Activated T-helper 1 cell treated with anti-CD3 and anti-CD28 coated beads, Interleukin-12 subunit alpha, Interleukin-12 subunit beta, Interleukin-2, Interleukin-4 antibody, amounts not matched to agents 30 ng/mL and 10 ng/mL and 1 ng/mL, durations not matched to agents 14 hours and 24 hours and 36 hours (primary cell): ENCODE data around the gene MED12L. TPM values are rescaled to one million over a fixed set of nuclear protein-coding genes. Genes with fewer than 3 reads are reported as not detected.
A peak's percentile ranks its signal among the peaks of the same experiment; 100 is the strongest.
"Not testable (repeated sequence)": the region's sequence is repeated elsewhere in the genome, so short reads cannot be mapped to it uniquely, and the experiment has no call there.

ENCODE experiments used
- DNase-seq: peaks from one replicate; pipeline ENCODE4 v3.0.0; 2021; ENCODE audit warnings: low spot score
- H3K27ac Mint-ChIP-seq: one replicate; pipeline ENCODE4 v1.8.0; 2021; ENCODE audit warnings: mild to moderate bottlenecking, mixed read lengths
- H3K27me3 Mint-ChIP-seq: one replicate; pipeline ENCODE4 v1.8.0; 2022; ENCODE audit warnings: mild to moderate bottlenecking, moderate library complexity, mixed read lengths; ENCODE audit not compliant: insufficient read depth
- H3K36me3 Mint-ChIP-seq: one replicate; pipeline ENCODE4 v1.8.0; 2021; ENCODE audit warnings: low read depth, mixed read lengths
- H3K4me1 Mint-ChIP-seq: one replicate; pipeline ENCODE4 v1.8.0; 2021; ENCODE audit warnings: low read depth, mixed read lengths
- H3K4me3 Mint-ChIP-seq: one replicate; pipeline ENCODE4 v1.8.0; 2021; ENCODE audit warnings: mild to moderate bottlenecking, moderate library complexity, mixed read lengths
- H3K9me3 Mint-ChIP-seq: one replicate; pipeline ENCODE4 v1.8.0; 2021; ENCODE audit warnings: mixed read lengths
- intact Hi-C: fragments of 100-400 bp; cut with micrococcal nuclease; formaldehyde crosslinking; loops from one replicate; pipeline ENCODE4 v1.15.1; 2024
- total RNA-seq: library from RNA; stranded (reverse); gene quantifications from 2 replicates; pipeline ENCODE4 v1.2.3, GENCODE V29; 2022

Gene MED12L
- total RNA-seq, 1 donor from 2014 or later: 5.1 TPM

DNA sequence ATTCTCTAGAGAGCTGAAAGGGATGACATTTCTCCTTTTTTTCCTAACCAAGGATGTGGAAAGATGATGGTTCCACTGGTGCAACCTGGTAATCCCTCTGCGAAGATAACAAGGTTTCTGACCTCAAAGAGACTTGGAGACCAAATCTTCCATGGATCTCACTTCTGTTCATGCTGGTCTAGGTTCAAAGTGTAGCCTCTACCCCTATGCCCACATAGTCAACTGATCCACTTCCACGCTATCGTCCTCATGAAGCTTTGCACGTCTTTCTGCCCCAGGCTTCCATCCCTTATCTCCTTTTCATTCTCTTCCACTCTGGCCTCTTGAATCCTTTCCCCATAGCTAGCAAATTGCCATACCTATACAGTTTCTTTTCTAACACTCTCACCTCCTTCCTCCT lies 8.8 kb upstream of the MED12L start:
- Mint-ChIP-seq H3K27me3 (peaks cover 30% of the 10 kb centered on the region), H3K4me3 (no peak overlapping the region), H3K4me1 (no peaks in the 10 kb centered on the region), H3K36me3 (no peaks in the 10 kb centered on the region), H3K9me3 (no peaks in the 10 kb centered on the region), H3K27ac (no peak overlapping the region)
- DNase-seq: no peak
- intact Hi-C loops: no loop called here

DNA sequence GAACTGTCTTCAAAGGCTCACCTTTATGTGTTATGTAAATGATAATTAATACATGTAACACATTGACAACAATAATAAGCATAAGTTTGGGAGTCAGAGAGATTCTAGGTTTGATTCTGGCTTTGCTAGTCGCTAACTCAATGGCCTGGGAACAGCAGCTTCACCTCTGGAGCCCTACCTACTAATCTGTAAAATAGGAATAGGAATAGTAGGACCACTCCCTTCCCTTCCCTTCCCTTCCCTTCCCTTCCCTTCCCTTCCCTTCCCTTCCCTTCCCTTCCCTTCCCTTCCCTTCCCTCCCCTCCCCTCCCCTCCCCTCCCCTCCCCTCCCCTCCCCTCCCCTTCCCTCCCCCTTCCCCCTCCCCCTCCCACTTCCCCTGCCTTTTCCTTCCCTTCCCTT lies 4.4 kb upstream of the MED12L start:
- H3K36me3 Mint-ChIP-seq, H3K4me1 Mint-ChIP-seq, H3K27ac Mint-ChIP-seq, H3K9me3 Mint-ChIP-seq, intact Hi-C loops, H3K4me3 Mint-ChIP-seq, DNase-seq: not testable (repeated sequence)
- H3K27me3 Mint-ChIP-seq: peaks cover 49% of the 10 kb centered on the region

DNA sequence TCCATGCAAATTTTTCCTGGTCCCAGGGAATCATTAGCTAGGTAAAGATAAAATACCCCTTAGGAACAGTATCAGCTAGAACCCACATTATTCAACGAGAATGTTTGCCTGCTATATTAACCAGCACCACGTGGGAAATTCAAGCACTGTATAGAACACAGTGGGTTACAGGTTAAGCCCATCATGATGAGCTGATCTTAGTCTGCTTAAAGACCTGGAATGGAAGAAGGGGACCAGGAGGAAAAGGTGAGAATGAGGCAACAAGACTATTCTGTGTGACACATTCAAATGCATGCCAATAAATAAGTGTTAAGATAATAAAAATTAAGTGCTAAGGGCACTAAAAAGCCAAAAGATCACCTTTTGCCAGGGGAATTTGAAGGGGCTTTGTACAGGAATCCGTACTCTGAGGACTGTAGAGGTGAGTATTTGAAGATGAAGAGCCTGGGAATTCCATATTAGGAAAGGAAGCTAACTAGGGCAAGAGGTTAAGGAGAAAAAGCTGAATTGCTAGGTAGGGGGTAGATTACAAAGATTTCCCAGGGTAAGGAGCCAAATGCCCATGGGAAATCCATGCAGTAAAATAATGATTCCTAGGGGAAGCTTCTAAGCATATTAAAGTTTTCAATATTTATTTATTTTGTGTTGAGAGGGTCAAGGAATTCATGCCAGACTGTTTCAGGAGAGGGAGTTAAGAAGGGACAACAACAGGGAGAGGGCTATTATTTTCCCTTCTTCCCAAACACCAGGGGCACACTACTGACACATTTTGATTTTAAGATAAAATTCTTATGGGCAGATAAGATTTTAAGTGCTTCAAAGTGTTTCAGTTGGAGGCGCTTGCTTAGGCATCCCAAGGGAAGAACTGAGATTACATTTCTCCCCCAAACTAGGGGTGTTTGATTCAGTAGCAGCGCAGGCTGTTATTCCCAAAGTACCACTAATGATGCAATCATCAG lies 2.3 kb upstream of the MED12L start:
- intact Hi-C loops: no loop called here
- DNase-seq: no peak
- H3K4me3 Mint-ChIP-seq: peak overlapping the region; percentile 80
- H3K4me1 Mint-ChIP-seq: peaks cover 4% of the 10 kb centered on the region
- H3K36me3 Mint-ChIP-seq: no peaks in the 10 kb centered on the region
- H3K27me3 Mint-ChIP-seq: peaks cover 64% of the 10 kb centered on the region
- no peaks in the 10 kb centered on the region for H3K9me3 Mint-ChIP-seq
- no peak overlapping the region for H3K27ac Mint-ChIP-seq

DNA sequence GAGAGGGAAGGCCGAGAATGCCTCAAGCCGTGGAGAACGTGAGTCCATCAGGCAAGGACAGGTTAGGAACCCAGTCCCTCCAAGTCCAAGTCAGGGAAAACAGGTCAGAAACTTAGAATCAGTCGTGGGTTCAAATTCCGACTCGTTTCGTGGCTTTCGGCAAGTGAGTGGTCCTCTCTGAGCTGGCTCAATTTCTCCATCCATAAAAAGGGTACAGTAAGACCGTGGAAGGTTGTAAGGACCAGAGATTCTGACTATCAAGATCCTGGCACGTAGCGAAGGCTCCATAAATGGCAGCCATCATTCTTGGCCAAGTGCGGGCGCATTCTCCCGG lies 604 bp upstream of the MED12L start:
- Mint-ChIP-seq H3K36me3 (no peaks in the 10 kb centered on the region), H3K27me3 (peaks cover 57% of the 10 kb centered on the region), H3K9me3 (no peaks in the 10 kb centered on the region), H3K27ac (no peak overlapping the region), H3K4me1 (peaks cover 4% of the 10 kb centered on the region), H3K4me3 (peak overlapping the region; percentile 80)
- intact Hi-C loops: loop anchor here (1.0 to 5.0 kb wide), 5 partner anchors 50 to 1113 kb away; partner anchors contain the start of genes GPR171, PFN2 and SELENOT
- no peak for DNase-seq

DNA sequence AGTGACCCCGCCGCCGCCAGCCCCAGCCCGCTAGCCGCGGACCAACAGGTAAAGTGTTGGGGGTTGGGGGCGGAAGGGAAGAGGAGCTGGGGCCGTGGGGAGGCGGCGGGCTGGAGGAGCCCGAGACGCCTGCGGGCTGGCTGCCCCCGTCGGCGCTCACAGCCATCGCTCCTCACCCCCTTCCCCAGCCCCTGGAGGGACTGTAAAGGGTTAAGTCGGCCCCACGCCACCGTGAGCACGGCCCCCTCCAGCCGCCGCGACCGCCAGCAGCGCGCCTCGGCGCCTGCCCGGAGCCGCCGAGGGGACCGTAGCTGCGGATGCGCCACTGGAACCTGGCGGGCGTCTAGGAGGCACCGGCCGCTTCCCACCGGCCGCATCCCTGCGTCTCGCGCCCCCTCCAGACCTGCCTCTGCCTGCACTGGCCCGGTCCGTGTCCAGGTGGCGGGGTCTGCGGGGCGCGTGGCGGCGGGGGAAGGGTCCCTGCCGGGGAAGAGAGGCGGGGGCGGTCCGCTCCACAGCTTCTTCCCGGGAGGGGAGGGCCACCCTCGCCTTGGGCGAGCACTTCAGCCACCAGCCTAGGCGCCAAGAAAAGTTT lies 522 bp downstream of the MED12L start:
- Mint-ChIP-seq H3K4me3 (peak overlapping the region; percentile 85), H3K9me3 (no peaks in the 10 kb centered on the region), H3K36me3 (no peaks in the 10 kb centered on the region), H3K4me1 (peaks cover 4% of the 10 kb centered on the region), H3K27ac (no peak overlapping the region), H3K27me3 (peaks cover 51% of the 10 kb centered on the region)
- intact Hi-C loops: loop anchor here (1.0 to 5.0 kb wide), 12 partner anchors 49 to 1114 kb away; partner anchors contain the start of genes EIF2A, GPR171, PFN2 and SELENOT
- DNase-seq: peak; percentile 14

DNA sequence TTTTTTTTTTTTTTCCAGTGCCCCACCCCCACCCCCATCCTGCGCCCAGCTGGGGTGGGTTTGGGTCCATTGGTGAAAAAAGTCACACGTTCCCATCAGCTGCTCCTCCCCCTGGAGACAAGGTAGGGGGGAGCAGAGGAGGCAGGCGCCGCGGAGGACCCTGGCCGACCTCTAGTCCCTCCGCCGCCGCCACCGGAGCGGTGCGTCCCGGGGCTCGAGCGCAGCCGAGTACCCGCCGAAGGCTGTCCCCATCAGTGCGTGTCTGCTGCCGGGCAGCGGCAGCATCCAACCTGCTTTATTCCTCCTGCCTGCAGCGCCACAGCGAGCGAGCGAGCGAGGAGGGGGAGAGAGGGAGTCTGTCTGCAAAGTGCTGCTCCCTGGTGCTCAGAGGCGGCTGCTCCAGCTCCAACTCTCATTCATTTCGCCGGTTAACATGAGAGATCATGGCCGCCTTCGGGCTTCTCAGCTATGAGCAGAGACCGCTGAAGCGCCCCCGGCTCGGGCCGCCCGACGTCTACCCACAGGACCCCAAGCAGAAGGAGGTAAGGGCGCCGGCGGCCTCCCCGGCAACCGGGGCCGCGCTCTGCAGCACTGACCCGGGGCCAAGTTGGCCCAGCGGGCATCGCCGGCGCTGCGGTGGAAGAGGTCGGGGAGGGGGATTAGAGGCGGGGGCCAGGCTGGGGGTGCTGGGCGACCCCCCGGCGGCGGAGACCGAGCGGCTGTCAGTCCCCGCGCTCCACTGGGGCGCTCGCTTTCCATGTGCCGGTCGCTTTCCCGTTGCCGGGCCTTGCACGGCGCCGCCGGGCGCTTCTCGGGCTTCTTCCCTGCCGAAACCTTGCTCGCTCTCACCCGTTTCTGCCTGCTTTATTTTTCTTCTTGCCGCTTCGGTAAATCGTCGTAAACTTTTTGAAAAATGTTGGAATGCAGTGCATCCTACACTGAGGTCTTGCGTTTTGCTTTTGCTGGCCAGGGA lies 1.3 kb downstream of the MED12L start:
- peak overlapping the region; percentile 27 for H3K27ac Mint-ChIP-seq

DNA sequence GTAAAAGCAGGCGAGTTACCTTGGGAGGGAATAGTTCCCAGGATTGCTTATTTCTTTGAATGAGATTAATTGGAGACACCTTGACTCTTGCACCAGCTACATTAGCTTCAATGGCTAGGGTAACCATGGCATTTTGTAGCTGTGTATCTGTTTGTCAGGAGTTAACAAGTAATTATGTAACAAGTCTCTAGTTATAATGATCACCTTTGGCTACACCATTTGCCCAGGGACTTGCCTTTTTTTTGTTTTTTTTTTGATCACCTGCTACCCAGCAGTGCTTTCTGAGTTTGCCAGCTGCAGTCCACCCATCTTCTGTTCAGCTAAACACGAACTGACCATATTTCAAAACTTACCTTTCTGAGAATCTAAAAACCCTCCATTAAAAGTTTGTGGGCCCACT lies 2.2 kb downstream of the MED12L start:
- H3K36me3 Mint-ChIP-seq: no peaks in the 10 kb centered on the region
- H3K9me3 Mint-ChIP-seq: no peaks in the 10 kb centered on the region
- intact Hi-C loops: loop anchor here (5.0 kb wide), 4 partner anchors 115 to 1115 kb away; partner anchors contain the start of genes GPR171, PFN2 and SELENOT
- no peak for DNase-seq
- H3K4me3 Mint-ChIP-seq: peak overlapping the region; percentile 84
- peaks cover 8% of the 10 kb centered on the region for H3K4me1 Mint-ChIP-seq
- no peak overlapping the region for H3K27ac Mint-ChIP-seq
- H3K27me3 Mint-ChIP-seq: peaks cover 49% of the 10 kb centered on the region

More for the DNA sequence above, 1.3 kb downstream of the MED12L start:
- Mint-ChIP-seq H3K4me3 (peak overlapping the region; percentile 85), H3K9me3 (no peaks in the 10 kb centered on the region), H3K27me3 (peaks cover 48% of the 10 kb centered on the region), H3K36me3 (no peaks in the 10 kb centered on the region), H3K4me1 (peaks cover 4% of the 10 kb centered on the region)
- DNase-seq: peak; percentile 58
- intact Hi-C loops: loop anchor here (1.0 to 5.0 kb wide), 11 partner anchors 60 to 1114 kb away; partner anchors contain the start of genes EIF2A, GPR171, PFN2 and SELENOT

DNA sequence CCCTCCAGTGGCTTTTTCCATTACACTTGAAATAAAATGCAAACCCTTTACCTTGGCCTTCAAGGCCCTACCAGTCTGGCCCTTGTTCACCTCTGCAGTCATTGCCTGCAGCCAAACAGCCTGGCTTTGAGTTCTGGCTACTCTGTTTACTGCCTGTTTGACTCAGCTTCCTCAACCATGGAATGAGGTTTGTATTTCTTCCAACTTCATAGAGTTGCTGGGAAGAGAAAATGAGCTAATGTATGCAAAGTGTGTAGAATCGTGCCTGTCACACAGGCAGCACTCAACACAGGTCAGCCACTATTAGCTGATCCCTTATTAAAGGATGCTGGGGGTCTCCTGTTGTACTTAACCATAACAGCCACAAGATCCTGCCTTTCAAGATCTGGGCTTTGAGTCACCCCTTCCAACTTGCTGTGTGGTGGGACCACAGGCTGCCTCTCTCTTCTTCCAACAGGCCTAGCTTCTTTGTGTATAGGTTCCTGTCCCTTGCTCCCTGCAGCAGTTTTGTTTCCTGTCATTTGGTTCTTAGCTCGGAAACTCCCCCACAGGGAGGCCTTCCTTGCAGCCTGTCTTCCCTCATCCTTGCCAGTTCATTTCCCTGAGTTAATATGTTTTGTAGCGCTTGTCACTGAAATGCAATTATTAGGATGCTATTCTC lies 6.4 kb downstream of the MED12L start:
- Mint-ChIP-seq H3K36me3 (no peaks in the 10 kb centered on the region), H3K4me1 (peaks cover 8% of the 10 kb centered on the region), H3K9me3 (no peaks in the 10 kb centered on the region), H3K4me3 (no peak overlapping the region), H3K27me3 (peaks cover 36% of the 10 kb centered on the region), H3K27ac (no peak overlapping the region)
- intact Hi-C loops: no loop called here
- no peak for DNase-seq

DNA sequence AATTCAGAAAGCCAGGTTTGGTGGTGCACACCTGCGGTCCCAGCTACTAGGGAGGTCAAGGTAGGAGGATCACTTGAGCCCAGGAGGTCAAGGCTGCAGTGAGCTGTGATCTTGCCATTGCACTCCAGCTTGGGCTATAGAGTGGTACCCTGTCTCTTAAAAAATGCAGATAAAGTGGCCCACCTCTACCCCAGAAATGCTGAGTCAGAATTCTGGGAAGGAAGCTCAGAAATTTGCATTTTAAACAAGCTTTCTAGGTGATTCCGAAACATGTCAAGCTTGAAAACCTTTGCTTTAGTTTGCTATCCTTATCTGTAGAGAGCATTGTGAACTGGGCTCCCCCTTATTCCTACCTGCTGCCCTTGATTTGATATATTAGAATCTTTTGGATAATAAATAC lies 7.7 kb downstream of the MED12L start:
- no peaks in the 10 kb centered on the region for H3K9me3 Mint-ChIP-seq
- DNase-seq: no peak
- H3K27me3 Mint-ChIP-seq: peaks cover 26% of the 10 kb centered on the region
- peaks cover 5% of the 10 kb centered on the region for H3K4me1 Mint-ChIP-seq
- intact Hi-C loops: no loop called here
- H3K36me3 Mint-ChIP-seq: no peaks in the 10 kb centered on the region
- H3K27ac Mint-ChIP-seq: no peak overlapping the region
- H3K4me3 Mint-ChIP-seq: no peak overlapping the region

DNA sequence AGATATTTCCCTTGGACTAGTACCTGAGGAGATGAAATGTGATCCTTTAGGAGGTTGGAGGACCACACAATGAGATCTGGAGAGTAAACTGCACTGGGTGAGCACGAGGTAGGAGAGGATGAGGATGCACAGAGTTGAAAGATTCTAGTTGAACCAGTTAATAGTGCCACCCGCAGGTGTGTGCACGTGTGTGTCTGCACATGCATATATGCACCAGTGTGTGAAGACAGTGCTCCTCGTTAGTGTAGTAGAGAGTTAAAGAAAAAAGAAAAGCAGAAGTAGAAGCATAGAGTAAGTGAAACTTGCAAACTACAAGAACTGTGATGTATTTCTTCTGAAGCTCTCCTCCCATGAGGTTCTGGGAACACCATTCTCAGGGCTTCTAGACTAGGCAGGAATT lies 8.4 kb downstream of the MED12L start:
- H3K36me3 Mint-ChIP-seq: no peaks in the 10 kb centered on the region
- H3K9me3 Mint-ChIP-seq: no peaks in the 10 kb centered on the region
- H3K4me3 Mint-ChIP-seq: no peak overlapping the region
- intact Hi-C loops: no loop called here
- DNase-seq: no peak
- no peak overlapping the region for H3K27ac Mint-ChIP-seq
- H3K27me3 Mint-ChIP-seq: peaks cover 24% of the 10 kb centered on the region
- peaks cover 5% of the 10 kb centered on the region for H3K4me1 Mint-ChIP-seq

DNA sequence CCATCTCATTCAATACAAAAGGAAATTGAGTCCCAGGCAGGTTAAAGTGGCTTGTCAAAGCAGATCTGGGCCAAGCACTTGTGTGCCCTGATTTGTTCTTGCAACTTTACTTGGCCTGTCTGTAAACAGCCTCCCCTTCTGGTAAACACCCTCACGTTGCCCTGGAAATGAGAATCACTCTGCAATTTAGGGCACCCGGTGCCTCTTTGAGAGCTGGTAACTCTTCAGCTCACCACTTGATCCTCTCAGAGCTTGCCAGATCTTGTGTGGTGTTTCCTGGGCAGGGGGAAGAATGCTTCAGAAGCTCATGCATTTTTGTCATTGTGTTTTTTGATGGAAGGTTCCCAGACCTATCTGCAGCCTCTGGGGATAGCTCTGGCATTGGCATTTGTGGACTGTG lies 11.3 kb downstream of the MED12L start:
- peaks cover 36% of the 10 kb centered on the region for H3K27me3 Mint-ChIP-seq
- DNase-seq: no peak
- H3K4me3 Mint-ChIP-seq: no peak overlapping the region
- H3K4me1 Mint-ChIP-seq: peaks cover 5% of the 10 kb centered on the region
- intact Hi-C loops: no loop called here
- no peaks in the 10 kb centered on the region for H3K9me3 Mint-ChIP-seq
- no peaks in the 10 kb centered on the region for H3K36me3 Mint-ChIP-seq
- H3K27ac Mint-ChIP-seq: no peak overlapping the region

DNA sequence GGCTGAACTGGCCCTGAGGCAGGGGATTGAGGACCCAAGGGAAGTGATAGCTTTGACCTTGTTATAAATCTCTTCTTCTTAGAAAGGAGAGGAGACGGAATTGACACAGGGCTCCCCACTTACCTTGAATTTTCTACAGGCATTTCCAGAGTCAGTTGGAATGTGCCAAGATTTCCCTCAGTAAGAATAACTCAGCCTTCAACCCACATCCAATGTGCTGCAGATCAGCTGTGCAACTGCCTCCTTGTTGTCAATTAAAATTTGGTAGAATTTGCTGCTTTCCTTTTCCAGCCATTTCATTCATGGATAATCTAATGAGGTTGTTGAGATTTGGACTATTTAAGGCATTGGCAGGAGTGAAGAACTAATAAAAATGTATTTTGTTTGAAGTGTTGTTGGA lies 14.6 kb downstream of the MED12L start:
- no peaks in the 10 kb centered on the region for H3K4me1 Mint-ChIP-seq
- H3K27me3 Mint-ChIP-seq: peaks cover 29% of the 10 kb centered on the region
- no peak for DNase-seq
- H3K27ac Mint-ChIP-seq: no peak overlapping the region
- H3K9me3 Mint-ChIP-seq: no peaks in the 10 kb centered on the region
- no peak overlapping the region for H3K4me3 Mint-ChIP-seq
- intact Hi-C loops: no loop called here
- no peaks in the 10 kb centered on the region for H3K36me3 Mint-ChIP-seq
